Smooth muscle cell (in vitro differentiated cells): Measurements from ENCODE around the gene SPATC1L. TPM values are rescaled to one million over a fixed set of nuclear protein-coding genes. Genes with fewer than 3 reads are reported as not detected.

Source experiments
- DNase-seq: peaks from one replicate; lab custom pipeline; 2025; ENCODE audit not compliant: unreplicated experiment; lab: John Stamatoyannopoulos, UW
- H2AFZ ChIP-seq: fragments of 200-600 bp; sonication (generic); 2 replicates; pipeline ENCODE4 v1.6.0; 2016; ENCODE audit warnings: antibody characterized with exemption, low read depth, mild to moderate bottlenecking
- H3F3A ChIP-seq: fragments of 200-600 bp; sonication (generic); 2 replicates; pipeline ENCODE4 v1.6.0; 2017; ENCODE audit warnings: antibody characterized with exemption, low read depth
- H3K27ac ChIP-seq: fragments of 200-600 bp; sonication (generic); 2 replicates; pipeline ENCODE4 v1.5.1; 2016; ENCODE audit warnings: low read depth, mild to moderate bottlenecking
- H3K27me3 ChIP-seq: fragments of 200-600 bp; sonication (generic); 2 replicates; pipeline ENCODE4 v1.6.1; 2016; ENCODE audit warnings: low read depth, mild to moderate bottlenecking
- H3K36me3 ChIP-seq: fragments of 200-600 bp; sonication (generic); 2 replicates; pipeline ENCODE4 v1.5.1; 2016; ENCODE audit warnings: low read depth
- H3K4me1 ChIP-seq: fragments of 200-600 bp; sonication (generic); 2 replicates; pipeline ENCODE4 v1.5.1; 2016; ENCODE audit warnings: low read depth
- H3K4me2 ChIP-seq: fragments of 200-600 bp; sonication (generic); 2 replicates; pipeline ENCODE4 v1.6.0; 2016; ENCODE audit warnings: mild to moderate bottlenecking
- H3K4me3 ChIP-seq: fragments of 200-600 bp; sonication (generic); 2 replicates; pipeline ENCODE4 v1.5.1; 2016; ENCODE audit warnings: mild to moderate bottlenecking
- H3K79me2 ChIP-seq: fragments of 200-600 bp; sonication (generic); 2 replicates; pipeline ENCODE4 v1.6.0; 2016; ENCODE audit warnings: low read depth, mild to moderate bottlenecking
- H3K9ac ChIP-seq: fragments of 200-600 bp; sonication (generic); 2 replicates; pipeline ENCODE4 v1.6.0; 2016; ENCODE audit warnings: low read depth
- H3K9me3 ChIP-seq: fragments of 200-600 bp; sonication (generic); replicated peaks from 2 replicates; pipeline ENCODE4 v1.5.1; 2016; ENCODE audit warnings: low read depth
- H4K20me1 ChIP-seq: fragments of 200-600 bp; sonication (generic); 2 replicates; pipeline ENCODE4 v1.6.0; 2016; ENCODE audit warnings: low read depth
- WGBS: methylation state at CpG from one replicate; pipeline ENCODE4 v1.1.7; 2016; ENCODE audit warnings: low lambda C conversion rate; 5-methylcytosine and 5-hydroxymethylcytosine counted together
- polyA plus RNA-seq: library from polyadenylated mRNA; unstranded; fragments of >200 nt; fragmentation: Nextera tagmentation; extraction: Ambion mirVana; gene quantifications from 2 replicates; pipeline ENCODE4 v1.2.1, GENCODE V29; 2016
- total RNA-seq: library from RNA; depleted of rRNA; stranded (reverse); fragments of >200 nt; gene quantifications from 2 replicates; pipeline ENCODE4 v1.2.3, GENCODE V29; 2014
- TF ChIP-seq, protein P1 (sequence below): fragments of 200-600 bp; sonication (generic); IDR thresholded peaks from 2 replicates; pipeline ENCODE4 v1.5.1; 2017; ENCODE audit warnings: borderline replicate concordance, mild to moderate bottlenecking, antibody characterized with exemption; ENCODE audit not compliant: insufficient read depth, poor library complexity, severe bottlenecking

SPATC1L gene
- total and polyA plus RNA-seq, 2 experiments from 2014 or later = 6.4 to 36.5 TPM

GRCh38 chr21:46194374-46195334, 10.4 kb upstream of the SPATC1L start:
- no peak for DNase-seq
- WGBS = 97% methylated on average over 34 of the region's 34 CpGs
- H3K9ac ChIP-seq = no peak overlapping the region
- H3K79me2 ChIP-seq = peaks cover 2% of the 10 kb centered on the region
- H3K4me1 ChIP-seq = no peaks in the 10 kb centered on the region
- no peak overlapping the region for H3K4me2 ChIP-seq
- no peaks in the 10 kb centered on the region for H3K36me3 ChIP-seq
- no peaks in the 10 kb centered on the region for H3K9me3 ChIP-seq
- H3K4me3 ChIP-seq = no peak overlapping the region
- no peak overlapping the region for H3K27ac ChIP-seq
- TF ChIP-seq, protein P1, sequence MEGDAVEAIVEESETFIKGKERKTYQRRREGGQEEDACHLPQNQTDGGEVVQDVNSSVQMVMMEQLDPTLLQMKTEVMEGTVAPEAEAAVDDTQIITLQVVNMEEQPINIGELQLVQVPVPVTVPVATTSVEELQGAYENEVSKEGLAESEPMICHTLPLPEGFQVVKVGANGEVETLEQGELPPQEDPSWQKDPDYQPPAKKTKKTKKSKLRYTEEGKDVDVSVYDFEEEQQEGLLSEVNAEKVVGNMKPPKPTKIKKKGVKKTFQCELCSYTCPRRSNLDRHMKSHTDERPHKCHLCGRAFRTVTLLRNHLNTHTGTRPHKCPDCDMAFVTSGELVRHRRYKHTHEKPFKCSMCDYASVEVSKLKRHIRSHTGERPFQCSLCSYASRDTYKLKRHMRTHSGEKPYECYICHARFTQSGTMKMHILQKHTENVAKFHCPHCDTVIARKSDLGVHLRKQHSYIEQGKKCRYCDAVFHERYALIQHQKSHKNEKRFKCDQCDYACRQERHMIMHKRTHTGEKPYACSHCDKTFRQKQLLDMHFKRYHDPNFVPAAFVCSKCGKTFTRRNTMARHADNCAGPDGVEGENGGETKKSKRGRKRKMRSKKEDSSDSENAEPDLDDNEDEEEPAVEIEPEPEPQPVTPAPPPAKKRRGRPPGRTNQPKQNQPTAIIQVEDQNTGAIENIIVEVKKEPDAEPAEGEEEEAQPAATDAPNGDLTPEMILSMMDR = no peak
- H2AFZ ChIP-seq = no peak overlapping the region
- H4K20me1 ChIP-seq = no peaks in the 10 kb centered on the region
- H3K27me3 ChIP-seq = no peaks in the 10 kb centered on the region
- no peaks in the 10 kb centered on the region for H3F3A ChIP-seq

DNA sequence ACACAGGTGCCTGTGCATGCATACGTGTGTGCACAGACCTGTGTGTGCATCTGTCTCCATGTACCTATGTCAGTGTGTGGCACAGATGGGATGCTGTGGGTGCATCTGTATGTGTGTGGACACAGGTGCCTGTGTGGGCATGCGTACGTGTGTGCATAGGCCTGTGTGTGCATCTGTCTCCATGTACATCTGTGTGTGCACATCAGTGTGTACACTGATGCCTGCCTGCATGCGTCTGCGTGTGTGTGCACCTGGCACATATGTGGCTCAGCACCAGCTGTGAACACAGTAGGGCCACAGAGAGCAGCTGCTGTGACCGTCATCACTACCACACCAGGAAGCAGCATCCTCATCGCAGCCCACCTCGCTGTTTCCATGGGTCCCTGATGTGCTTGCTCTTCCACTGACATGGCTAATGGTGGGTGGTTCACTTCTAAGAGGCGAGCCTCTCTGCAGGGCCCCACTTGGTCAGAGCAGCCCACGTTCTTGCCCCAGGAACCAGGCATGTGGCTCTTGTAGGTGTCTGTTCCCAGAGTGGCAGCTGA, 9.6 kb upstream of the SPATC1L start:
- H3K9me3 ChIP-seq = no peaks in the 10 kb centered on the region
- H3K36me3 ChIP-seq = no peaks in the 10 kb centered on the region
- no peaks in the 10 kb centered on the region for H4K20me1 ChIP-seq
- DNase-seq = no peak
- WGBS = 98% methylated on average over 10 of the region's 10 CpGs
- H3K4me1 ChIP-seq = peaks cover 2% of the 10 kb centered on the region
- H3K27ac ChIP-seq = no peak overlapping the region
- no peaks in the 10 kb centered on the region for H3K27me3 ChIP-seq
- H2AFZ ChIP-seq = no peak overlapping the region
- H3K79me2 ChIP-seq = peaks cover 2% of the 10 kb centered on the region
- H3F3A ChIP-seq = no peaks in the 10 kb centered on the region
- TF ChIP-seq, protein P1 = no peak
- H3K9ac ChIP-seq = no peak overlapping the region
- H3K4me2 ChIP-seq = no peak overlapping the region
- no peak overlapping the region for H3K4me3 ChIP-seq

GRCh38 chr21:46191686-46192575, 7.7 kb upstream of the SPATC1L start:
- no peak for DNase-seq
- Histone ChIP-seq H3F3A (no peaks in the 10 kb centered on the region), H3K27ac (no peak overlapping the region), H3K9ac (no peak overlapping the region), H3K9me3 (no peaks in the 10 kb centered on the region), H3K79me2 (no peaks in the 10 kb centered on the region), H3K4me3 (no peak overlapping the region), H3K36me3 (no peaks in the 10 kb centered on the region), H3K4me2 (no peak overlapping the region), H4K20me1 (no peaks in the 10 kb centered on the region), H2AFZ (no peak overlapping the region), H3K27me3 (no peaks in the 10 kb centered on the region), H3K4me1 (peaks cover 6% of the 10 kb centered on the region)
- WGBS = 97% methylated on average over 20 of the region's 20 CpGs
- TF ChIP-seq, protein P1 = no peak
